PFSK-1 (cell line): Measurements from ENCODE around the gene GFRA1.

Source experiments
- FOXP2 ChIP-seq: optimal IDR thresholded peaks from 2 replicates; pipeline ENCODE3; 2011; ENCODE audit warnings: borderline replicate concordance, control low read depth, inconsistent platforms; ENCODE audit not compliant: insufficient read depth; ENCODE audit errors: extremely low read length, extremely low read depth
- POLR2AphosphoS5 ChIP-seq: IDR thresholded peaks from 2 replicates; pipeline ENCODE4 v1.6.1; 2012; ENCODE audit warnings: low read depth, mild to moderate bottlenecking, control low read depth, low read length, moderate library complexity
- REST ChIP-seq, 2 experiments: IDR thresholded peaks; 2 replicates each; pipeline versions ENCODE4 v1.6.1 to v1.8.0; 2011 to 2012; ENCODE audit warnings: low read depth in 2 of 2, low read length in 2 of 2, control low read depth in 1 of 2, inconsistent platforms in 1 of 2, mild to moderate bottlenecking in 1 of 2, moderate library complexity in 1 of 2; ENCODE audit not compliant: insufficient read depth in 1 of 2
- SIN3A ChIP-seq: IDR thresholded peaks from 2 replicates; pipeline ENCODE4 v1.6.1; 2012; ENCODE audit warnings: mild to moderate bottlenecking, low read length, moderate library complexity, borderline replicate concordance; ENCODE audit not compliant: insufficient read depth
- TAF1 ChIP-seq: IDR thresholded peaks from 2 replicates; pipeline ENCODE4 v1.6.1; 2012; ENCODE audit warnings: low read length, control low read depth, borderline replicate concordance; ENCODE audit not compliant: insufficient read depth

The GFRA1 gene

GRCh38 chr10:116296291-116296721 lies 23.3 kb upstream of the GFRA1 start:
- TF ChIP-seq TAF1 (no peak), SIN3A (0 out of 2 replicates have a peak, but pooled peaks have one; percentile 10)

- TF ChIP-seq FOXP2, result no peak
- no peak for TF ChIP-seq TAF1
Measured at GRCh38 chr10:116292493-116292892, 19.5 kb upstream of the GFRA1 start.

GRCh38 chr10:116289652-116290051 lies 16.6 kb upstream of the GFRA1 start:
- TF ChIP-seq REST (IDR thresholded peaks at IDR 0.05; ENCODE audit: insufficient read depth in 1 of 2, low read depth in 2 of 2, low read length in 2 of 2) (no peak), POLR2AphosphoS5 (no peak), FOXP2 (no peak), TAF1 (no peak), SIN3A (no peak)

GRCh38 chr10:116287906-116288501 lies 15.0 kb upstream of the GFRA1 start:
- TF ChIP-seq FOXP2 (no peak), TAF1 (no peak), POLR2AphosphoS5 (no peak), REST (IDR thresholded peaks at IDR 0.05; ENCODE audit: insufficient read depth in 1 of 2, low read depth in 2 of 2, low read length in 2 of 2) (no peak), SIN3A (no peak)

- no peak for TF ChIP-seq TAF1
- TF ChIP-seq POLR2AphosphoS5, result no peak
- no peak for TF ChIP-seq REST (IDR thresholded peaks at IDR 0.05; ENCODE audit: insufficient read depth in 1 of 2, low read depth in 2 of 2, low read length in 2 of 2)
- no peak for TF ChIP-seq SIN3A
- TF ChIP-seq FOXP2, result no peak
Measured at GRCh38 chr10:116286626-116287200, 13.7 kb upstream of the GFRA1 start.

- TF ChIP-seq POLR2AphosphoS5 (no peak), TAF1 (no peak), REST (IDR thresholded peaks at IDR 0.05; ENCODE audit: insufficient read depth in 1 of 2, low read depth in 2 of 2, low read length in 2 of 2) (no peak), FOXP2 (no peak), SIN3A (no peak)
Measured at GRCh38 chr10:116281775-116282174, 8.8 kb upstream of the GFRA1 start.
